RPMI8226 (cell line): ENCODE data around the gene DOC2B.
A peak's percentile ranks its signal among the peaks of the same experiment; 100 is the strongest.
"Not testable (repeated sequence)": the region's sequence is repeated elsewhere in the genome, so short reads cannot be mapped to it uniquely, and the experiment has no call there.

ENCODE experiments used
- DNase-seq: peaks from one replicate; pipeline ENCODE4 v3.0.0-alpha.2; 2015

DOC2B gene

GRCh38 chr17:181245-182049, at the start of gene DOC2B:
Gene DOC2B, minus strand, starts transcription at chr17:181650. Its CDS starts 171 bp downstream, at chr17:181479.
- peak; percentile 15 for DNase-seq

DNA sequence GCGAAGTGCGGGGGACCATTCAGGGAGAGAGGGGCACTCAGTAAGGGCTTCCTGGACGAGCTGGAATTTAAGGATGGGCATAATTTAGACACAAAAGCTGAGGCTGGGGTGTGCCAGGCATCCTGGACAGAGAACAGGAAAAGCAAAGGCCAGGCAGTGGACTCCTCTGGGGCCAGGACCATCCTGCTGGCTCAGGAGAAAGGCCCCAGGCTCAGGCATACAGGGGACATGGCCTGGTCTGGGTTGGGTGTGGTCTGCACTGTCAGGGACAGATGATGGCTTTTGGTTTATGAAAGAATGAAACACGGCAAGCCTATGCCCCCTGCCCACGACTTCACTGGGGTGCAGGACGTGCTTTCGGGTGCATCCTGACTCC, 48.9 kb upstream of the DOC2B start:
- no peak for DNase-seq

DNA sequence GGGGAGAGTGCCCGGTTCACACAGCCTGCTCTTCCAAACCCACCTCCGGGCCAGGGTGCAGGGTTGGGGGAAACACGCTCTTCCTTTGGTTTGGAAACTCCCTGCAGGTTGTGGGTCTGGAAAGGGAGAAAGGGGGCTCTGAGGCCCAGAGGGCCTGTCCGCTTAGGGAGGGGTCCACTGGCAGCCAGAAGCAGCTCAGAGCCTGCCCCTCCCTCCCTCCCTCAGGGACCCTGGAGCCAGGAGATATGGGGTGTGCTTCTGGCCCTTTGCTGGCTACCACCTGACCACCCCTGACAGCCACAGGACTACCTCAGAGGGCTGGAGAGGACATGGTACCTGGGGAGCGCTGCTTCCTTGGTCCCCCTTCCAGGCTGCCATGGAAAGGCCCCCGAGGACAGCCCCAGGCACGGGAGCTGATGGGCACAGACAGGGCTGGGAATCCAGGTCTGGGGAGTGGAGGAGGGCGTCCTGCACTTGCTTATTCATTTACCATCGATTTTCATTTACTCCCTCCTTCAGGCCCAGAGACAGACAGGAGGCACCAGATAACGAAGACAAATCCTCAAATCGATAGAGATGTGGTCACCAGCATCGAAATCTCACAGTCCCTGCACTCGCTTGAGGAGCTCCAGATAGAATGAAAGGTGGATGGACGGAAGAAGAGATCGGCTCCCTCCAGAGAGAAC, 48.4 kb upstream of the DOC2B start:
- no peak for DNase-seq

DNA sequence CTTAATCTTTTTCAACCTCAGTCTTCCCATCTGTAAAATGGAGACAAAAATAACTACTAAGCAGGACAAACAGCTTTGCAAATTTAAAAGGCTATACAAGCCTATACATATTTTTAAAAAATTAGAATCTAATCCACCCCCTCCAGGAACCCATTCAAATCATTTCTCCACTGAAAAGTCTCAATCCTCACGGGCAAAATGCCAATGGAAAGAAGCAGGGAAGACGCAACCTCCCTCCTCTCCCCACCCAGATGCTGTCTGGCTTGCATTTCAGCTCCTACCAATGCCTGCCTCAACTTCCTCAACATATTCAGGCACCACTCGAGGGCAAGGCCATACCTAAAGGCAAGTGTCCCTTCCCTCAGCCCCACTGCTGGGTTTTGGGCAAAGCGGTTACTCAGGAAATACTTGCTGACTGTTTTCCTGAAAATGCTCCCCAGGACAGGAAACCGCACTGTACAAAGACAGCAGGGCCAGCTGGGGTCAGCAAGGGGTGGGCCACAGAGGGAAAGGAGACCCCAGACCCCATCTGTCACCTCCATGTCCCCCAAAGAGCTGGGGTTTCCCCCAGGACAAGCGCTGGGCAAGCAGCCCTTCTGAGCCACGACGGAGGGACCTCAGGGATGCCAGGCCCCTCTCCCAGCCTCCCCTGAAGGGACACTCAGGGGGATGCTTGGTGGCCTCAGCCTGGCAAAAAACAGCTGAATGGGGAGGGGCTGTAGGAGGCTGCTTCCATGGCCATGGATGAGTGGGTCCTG, 47.7 kb upstream of the DOC2B start:
- no peak for DNase-seq

- DNase-seq: no peak
Measured at GRCh38 chr17:227946-228615, 46.6 kb upstream of the DOC2B start.

DNA sequence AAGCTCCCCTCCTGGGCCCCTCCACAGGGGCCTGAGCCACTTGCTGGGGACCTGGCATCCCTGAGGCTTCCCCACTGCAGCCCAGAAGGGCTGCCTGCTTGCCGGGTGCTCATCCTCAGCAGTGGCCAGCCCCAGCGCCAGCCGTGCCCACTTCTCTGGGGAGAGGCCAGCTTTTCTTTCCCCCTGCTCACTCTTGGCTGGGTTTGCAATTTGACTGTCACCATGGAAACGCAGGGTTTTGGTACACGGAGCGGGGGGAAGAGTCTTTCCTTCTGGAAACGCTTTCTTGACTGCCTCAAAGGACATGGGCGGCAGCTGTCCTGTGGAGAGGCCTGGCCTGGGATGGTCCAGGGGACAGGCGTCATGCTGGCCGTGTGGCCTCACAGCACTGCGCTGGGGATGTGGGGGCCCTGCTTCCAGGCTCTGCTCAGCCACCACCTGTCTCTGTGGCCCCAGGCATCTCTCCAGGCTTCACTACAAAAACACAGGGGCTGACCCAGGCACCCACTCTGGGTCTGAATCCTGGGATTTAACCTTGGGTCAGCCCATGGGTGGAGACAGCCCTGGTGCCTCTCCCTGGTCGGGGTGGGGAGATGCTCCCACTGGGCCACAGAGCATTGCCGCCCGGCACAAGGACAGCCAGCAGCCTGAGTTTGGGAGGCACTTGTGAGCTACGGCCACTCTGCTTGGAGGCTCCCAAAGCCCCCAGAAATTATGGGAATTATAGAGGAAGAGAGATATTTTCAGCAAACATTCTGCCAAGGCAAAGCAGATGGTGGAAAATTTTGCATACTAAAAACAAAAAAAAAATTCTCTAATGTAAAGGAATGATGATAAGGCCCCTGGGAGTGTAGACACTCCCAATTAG, 45.9 kb upstream of the DOC2B start:
- no peak for DNase-seq

DNA sequence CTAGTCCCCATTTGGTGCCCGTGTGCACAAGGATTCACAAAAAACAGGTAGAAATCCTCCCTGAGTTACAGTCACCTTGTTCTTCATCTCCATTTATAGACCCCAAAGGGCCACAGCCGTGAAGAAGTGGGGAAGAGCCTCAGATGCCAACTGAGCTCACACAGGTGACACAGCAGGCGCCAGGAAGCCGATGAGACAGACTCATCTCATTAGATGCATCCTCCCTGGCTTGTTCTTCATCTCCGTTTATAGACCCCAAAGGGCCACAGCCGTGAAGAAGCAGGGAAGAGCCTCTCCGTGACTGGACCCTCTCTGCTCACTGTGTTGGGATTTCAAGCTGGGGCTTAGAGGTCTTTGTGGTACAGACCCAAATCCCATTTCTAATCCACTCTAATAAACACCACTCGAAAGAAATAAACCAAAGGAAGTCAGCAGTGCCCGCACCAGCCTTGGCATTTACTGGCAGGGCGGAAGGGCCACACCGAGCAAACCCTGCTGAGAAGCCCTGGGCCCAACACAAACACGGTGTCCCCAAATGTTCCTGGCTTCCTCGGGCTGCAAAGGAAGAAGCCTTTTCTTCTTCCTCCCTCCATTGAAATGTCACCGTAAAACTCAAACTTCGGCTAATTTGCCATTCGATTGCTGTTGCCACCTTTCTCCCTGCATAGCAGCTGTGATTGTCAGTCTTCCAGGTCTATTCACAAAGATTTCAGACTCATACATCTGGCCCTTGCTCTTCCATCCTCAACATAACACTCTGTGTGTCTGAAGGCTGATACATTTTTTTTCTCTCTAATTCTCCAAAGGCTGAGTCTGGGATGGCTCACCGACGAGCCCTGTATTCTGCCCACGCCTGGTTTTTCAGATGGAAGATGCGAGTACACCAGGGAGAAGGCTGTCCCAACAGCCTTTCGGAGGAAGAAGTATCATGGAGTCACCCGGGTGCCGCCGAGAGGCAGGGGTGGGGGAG, 44.9 kb upstream of the DOC2B start:
- DNase-seq: no peak

DNA sequence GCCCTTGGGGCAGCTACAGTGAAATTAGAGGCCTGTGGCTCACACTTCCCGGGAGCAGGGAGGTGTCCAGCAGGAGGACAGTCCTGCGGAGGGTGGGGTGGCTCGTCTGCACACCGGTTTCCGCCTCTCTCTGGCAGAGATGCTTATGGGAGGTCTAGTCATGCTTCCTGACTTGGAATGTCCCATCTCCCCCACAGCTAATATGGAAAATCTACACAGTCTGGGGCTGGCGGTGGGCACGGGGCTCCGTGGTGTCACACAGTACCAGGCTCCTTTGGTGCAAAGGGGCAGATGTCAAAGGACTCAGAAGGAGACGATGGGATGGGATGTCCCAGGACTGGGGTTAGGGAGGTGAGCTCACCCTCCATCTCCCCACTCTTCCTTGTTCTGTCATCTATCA, 44.1 kb upstream of the DOC2B start:
- DNase-seq: no peak

DNA sequence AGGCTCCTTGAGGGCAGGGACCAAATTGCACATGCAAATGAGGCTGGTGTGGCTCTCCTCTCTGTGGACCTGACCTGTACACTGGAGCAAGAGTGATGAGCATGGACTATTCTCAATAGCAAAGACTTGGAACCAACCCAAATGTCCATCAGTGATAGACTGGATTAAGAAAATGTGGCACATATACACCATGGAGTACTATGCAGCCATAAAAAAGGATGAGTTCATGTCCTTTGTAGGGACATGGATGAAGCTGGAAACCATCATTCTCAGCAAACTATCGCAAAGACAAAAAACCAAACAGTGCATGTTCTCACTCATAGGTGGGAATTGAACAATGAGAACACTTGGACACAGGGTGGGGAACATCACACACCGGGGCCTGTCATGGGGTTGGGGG, 43.1 kb upstream of the DOC2B start:
- DNase-seq: not testable (repeated sequence)

DNA sequence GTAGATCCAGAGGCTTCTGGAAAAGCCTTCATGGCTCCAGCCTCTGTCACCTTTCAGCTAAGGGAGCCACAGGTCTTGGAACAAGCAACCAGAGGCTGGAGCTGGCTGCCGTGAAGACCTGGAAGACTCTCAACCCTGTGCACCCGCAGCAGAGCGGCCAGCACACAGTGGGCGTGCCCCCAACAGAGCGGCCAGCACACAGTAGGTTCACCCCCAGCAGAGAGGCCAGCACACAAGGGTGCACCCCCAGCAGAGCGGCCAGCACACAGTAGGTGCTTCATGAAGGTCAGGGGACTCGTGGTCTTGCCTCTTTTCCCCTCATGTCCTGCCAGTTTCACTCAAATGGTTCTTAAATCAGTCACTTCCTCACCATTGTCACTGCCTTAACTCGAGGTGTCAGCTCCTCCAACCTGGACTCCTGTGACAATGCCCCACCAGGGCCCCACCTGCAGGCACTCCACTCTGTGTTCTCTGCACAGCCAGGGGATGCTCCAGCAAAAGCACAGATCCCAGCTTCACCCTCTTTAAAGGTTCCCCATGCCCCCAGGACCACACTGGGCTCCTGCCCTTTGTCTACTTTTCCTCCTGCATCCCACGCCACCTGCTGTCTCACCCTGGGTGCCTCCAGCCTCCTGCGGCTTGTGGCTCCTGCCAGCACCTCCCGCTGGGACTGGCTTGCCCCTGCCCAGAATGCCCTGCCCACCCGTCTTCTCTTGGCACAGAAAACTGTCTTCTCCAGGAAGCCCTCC, 42.4 kb upstream of the DOC2B start:
- no peak for DNase-seq

GRCh38 chr17:222172-222571, 40.7 kb upstream of the DOC2B start:
- DNase-seq: no peak

DNA sequence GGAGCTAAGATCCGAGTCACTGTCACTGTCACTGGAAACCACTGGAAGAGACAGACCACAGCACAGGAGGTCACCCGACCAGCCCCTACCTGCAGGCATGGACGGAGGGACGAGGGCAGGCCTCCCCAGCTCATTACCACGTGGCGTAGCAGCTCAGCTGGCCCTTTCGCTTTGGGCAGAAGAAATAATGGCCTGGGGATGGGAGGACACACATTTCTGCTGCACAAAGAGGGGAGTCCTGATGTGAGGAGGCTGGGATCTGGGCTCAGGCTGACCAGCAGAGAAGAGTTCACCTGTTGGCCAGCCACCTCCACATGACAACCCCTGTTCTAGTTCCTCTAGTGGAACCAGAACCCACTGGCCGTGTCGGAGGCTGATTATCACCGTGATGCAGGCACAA, 38.2 kb upstream of the DOC2B start:
- DNase-seq: no peak

DNA sequence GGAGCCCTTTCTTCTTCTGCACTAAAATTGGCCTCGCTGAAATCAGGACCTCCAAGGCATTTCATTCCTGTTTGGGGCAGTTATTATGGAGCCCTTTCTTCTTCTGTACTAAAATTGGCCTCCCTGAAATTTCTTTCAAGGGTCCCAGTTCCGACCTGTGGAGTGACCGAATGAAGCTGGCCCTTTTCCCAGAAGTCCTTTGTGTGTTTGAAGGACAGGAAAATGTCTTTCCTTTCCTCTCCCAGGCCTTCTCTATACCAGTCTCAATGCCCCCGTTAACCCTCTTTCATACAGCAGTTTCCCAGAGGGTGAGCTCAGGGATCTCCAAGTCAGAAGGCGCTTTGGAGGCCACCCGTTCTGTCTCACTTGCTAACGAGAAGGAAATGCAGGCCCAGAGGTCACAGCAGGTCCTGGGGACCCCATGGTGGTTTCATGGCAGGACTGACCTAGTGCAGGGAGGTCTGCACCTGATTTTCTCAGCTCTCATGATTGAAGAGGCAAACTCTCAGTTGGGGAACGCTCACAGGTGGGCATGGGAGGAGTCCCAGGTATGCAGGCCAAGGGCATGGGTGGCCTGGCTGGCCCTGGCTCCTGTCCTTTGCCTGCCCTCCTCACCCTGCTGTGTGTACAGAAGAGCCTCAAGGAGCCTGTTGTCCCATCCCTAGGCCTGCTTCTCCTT, 37.1 kb upstream of the DOC2B start:
- DNase-seq: no peak

GRCh38 chr17:216625-217024, 35.2 kb upstream of the DOC2B start:
- no peak for DNase-seq

- not testable (repeated sequence) for DNase-seq
Measured at GRCh38 chr17:215563-216478, 34.4 kb upstream of the DOC2B start.

DNA sequence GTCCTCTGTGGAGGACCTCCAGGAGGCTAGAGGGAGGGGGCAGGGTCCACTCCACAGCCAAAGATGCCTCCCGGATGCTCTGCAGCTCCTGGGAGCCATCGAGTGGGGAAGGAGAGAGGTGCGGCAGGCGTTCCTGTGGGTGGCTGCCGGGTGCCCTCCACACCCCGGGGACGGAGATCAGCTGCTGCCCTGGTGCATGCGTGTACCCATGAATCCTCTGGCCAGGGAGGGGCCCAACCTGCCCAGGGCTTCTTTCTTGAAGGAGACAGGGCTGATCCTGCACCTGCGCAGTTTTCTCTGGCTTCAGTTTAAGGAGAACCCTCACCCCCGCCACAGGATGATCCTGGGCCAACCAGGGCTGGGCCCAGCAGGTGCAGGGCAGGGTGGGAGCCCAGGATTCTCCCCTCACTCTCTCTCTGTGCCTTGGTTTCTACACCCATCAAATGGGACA, 33.5 kb upstream of the DOC2B start:
- no peak for DNase-seq

GRCh38 chr17:213286-214105, 32.0 kb upstream of the DOC2B start:
- DNase-seq: no peak
